Hepatocyte (in vitro differentiated cells): ENCODE results near the gene ADCY9. TPM values are rescaled to one million over a fixed set of nuclear protein-coding genes. Genes with fewer than 3 reads are reported as not detected.

Experiments
- DNase-seq: peaks from one replicate; pipeline ENCODE4 v3.0.0-alpha.2; 2016; ENCODE audit warnings: low spot score
- H2AFZ ChIP-seq: fragments of 200-600 bp; sonication (generic); 2 replicates; pipeline ENCODE4 v1.6.0; 2016; ENCODE audit warnings: antibody characterized with exemption, mild to moderate bottlenecking
- H3K27ac ChIP-seq: fragments of 200-600 bp; sonication (generic); 2 replicates; pipeline ENCODE4 v1.5.1; 2016; ENCODE audit warnings: mild to moderate bottlenecking
- H3K27me3 ChIP-seq: fragments of 200-600 bp; sonication (generic); 2 replicates; pipeline ENCODE4 v1.6.1; 2016
- H3K36me3 ChIP-seq: fragments of 200-600 bp; sonication (generic); replicated peaks from 2 replicates; pipeline ENCODE4 v1.5.1; 2016; ENCODE audit warnings: low read depth; ENCODE audit not compliant: insufficient read depth
- H3K4me1 ChIP-seq: fragments of 200-600 bp; sonication (generic); 2 replicates; pipeline ENCODE4 v1.5.1; 2016; ENCODE audit warnings: mild to moderate bottlenecking, moderate library complexity; ENCODE audit not compliant: insufficient read depth
- H3K4me2 ChIP-seq: fragments of 200-600 bp; sonication (generic); 2 replicates; pipeline ENCODE4 v1.6.0; 2016
- H3K4me3 ChIP-seq: fragments of 200-600 bp; sonication (generic); 2 replicates; pipeline ENCODE4 v1.5.1; 2016; ENCODE audit warnings: mild to moderate bottlenecking
- H3K79me2 ChIP-seq: fragments of 200-600 bp; sonication (generic); 2 replicates; pipeline ENCODE4 v1.6.0; 2017; ENCODE audit warnings: mild to moderate bottlenecking
- H3K9me2 ChIP-seq: fragments of 200-600 bp; sonication (generic); replicated peaks from 2 replicates; pipeline ENCODE4 v1.6.0; 2017; ENCODE audit warnings: mild to moderate bottlenecking; ENCODE audit not compliant: insufficient read depth
- H3K9me3 ChIP-seq: fragments of 200-600 bp; sonication (generic); 2 replicates; pipeline ENCODE4 v1.5.1; 2016; ENCODE audit warnings: low read depth, mild to moderate bottlenecking
- H4K20me1 ChIP-seq: fragments of 200-600 bp; sonication (generic); 2 replicates; pipeline ENCODE4 v1.6.0; 2016; ENCODE audit warnings: mild to moderate bottlenecking; ENCODE audit not compliant: insufficient read depth, poor library complexity, severe bottlenecking
- CTCF ChIP-seq: fragments of 200-600 bp; sonication (generic); IDR thresholded peaks from 2 replicates; pipeline ENCODE4 v1.5.1; 2016; ENCODE audit warnings: antibody characterized with exemption, mild to moderate bottlenecking; ENCODE audit not compliant: poor library complexity
- EZH2 ChIP-seq: fragments of 200-600 bp; sonication (generic); IDR thresholded peaks from 2 replicates; pipeline ENCODE4 v1.6.1; 2016; ENCODE audit warnings: antibody characterized with exemption, mild to moderate bottlenecking, borderline replicate concordance
- EZH2phosphoT487 ChIP-seq: fragments of 200-600 bp; sonication (generic); IDR thresholded peaks from one replicate; pipeline ENCODE4 v1.6.1; 2018; ENCODE audit warnings: antibody characterized with exemption, mild to moderate bottlenecking, low read depth, moderate library complexity; ENCODE audit not compliant: unreplicated experiment, severe bottlenecking
- WGBS: methylation state at CpG from one replicate; pipeline ENCODE4 v1.1.6; 2016; ENCODE audit warnings: low lambda C conversion rate; ENCODE audit errors: missing lambda C conversion rate; 5-methylcytosine and 5-hydroxymethylcytosine counted together
- polyA plus RNA-seq: library from polyadenylated mRNA; unstranded; fragments of >200 nt; fragmentation: Nextera tagmentation; extraction: Ambion mirVana; gene quantifications from 2 replicates; pipeline ENCODE4 v1.2.1, GENCODE V29; 2016
- total RNA-seq: library from RNA; depleted of rRNA; stranded (reverse); fragments of >200 nt; gene quantifications from 2 replicates; pipeline ENCODE4 v1.2.3, GENCODE V29; 2014

Gene ADCY9
- total and polyA plus RNA-seq, 2 experiments from 2014 or later, result 12.0 to 15.9 TPM

DNA sequence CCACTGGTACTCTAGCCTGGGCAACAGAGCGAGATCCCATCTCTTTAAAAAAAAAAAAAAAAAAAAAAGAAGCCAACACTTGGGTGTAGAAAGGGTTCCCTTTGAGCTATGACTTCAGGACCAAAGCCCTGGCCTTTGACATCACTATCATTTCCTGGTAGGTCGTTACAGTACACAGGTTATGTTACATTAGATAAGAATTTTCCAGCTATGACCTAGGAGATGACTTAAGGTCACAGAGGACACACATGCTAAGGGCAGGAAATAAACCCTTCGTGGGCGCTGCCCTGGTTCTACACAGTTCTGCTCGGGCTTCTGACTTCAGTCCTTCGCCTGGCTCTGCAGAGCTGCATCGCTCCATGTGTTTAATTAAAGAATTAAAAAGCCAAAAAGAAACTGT lies 112.0 kb downstream of the ADCY9 start:
- Histone ChIP-seq H3K4me1 (peaks cover 8% of the 10 kb centered on the region), H3K4me2 (no peak overlapping the region), H3K9me3 (no peaks in the 10 kb centered on the region), H4K20me1 (no peaks in the 10 kb centered on the region), H2AFZ (no peak overlapping the region), H3K9me2 (no peaks in the 10 kb centered on the region), H3K79me2 (peaks cover 3% of the 10 kb centered on the region), H3K27me3 (no peaks in the 10 kb centered on the region), H3K36me3 (no peaks in the 10 kb centered on the region), H3K27ac (no peak overlapping the region), H3K4me3 (no peak overlapping the region)
- TF ChIP-seq EZH2phosphoT487 (no peak), EZH2 (no peak), CTCF (no peak)
- 93% methylated on average over 7 of the region's 7 CpGs for WGBS
- DNase-seq, result no peak

- Histone ChIP-seq H3K79me2 (peaks cover 3% of the 10 kb centered on the region), H3K27ac (no peak overlapping the region), H3K9me3 (no peaks in the 10 kb centered on the region), H3K4me3 (no peak overlapping the region), H3K9me2 (no peaks in the 10 kb centered on the region), H3K36me3 (no peaks in the 10 kb centered on the region), H3K4me1 (peaks cover 13% of the 10 kb centered on the region), H3K27me3 (no peaks in the 10 kb centered on the region), H4K20me1 (no peaks in the 10 kb centered on the region), H2AFZ (no peak overlapping the region), H3K4me2 (no peak overlapping the region)
- 97% methylated on average over 11 of the region's 11 CpGs for WGBS
- DNase-seq, result no peak
- no peak for TF ChIP-seq CTCF
Observed at GRCh38 chr16:4003576-4003975, 112.7 kb downstream of the ADCY9 start.

DNA sequence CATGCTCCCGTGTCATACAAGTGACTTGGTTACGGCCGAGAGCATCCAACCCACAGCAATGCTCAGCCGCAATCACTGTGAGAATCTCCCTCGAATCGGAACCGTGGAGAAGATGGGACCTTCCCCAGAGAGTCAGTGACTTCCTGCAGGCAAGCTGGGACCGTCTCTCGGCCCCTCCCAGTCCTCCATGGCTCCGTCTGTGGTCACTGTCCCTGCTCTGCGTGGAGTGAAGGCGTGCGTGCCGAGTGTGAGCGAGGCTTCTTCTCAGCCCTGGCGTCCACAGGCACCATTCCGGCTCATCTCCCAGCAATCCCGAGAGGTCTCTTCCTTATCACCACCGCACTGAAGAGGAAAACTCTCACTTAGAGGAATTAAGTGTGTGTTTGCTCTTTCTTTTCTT lies 113.1 kb downstream of the ADCY9 start:
- no peaks in the 10 kb centered on the region for H3K27me3 ChIP-seq
- TF ChIP-seq EZH2 (no peak), EZH2phosphoT487 (no peak), CTCF (no peak)
- H3K4me1 ChIP-seq, result peaks cover 13% of the 10 kb centered on the region
- 86% methylated on average over 19 of the region's 19 CpGs for WGBS
- H3K4me3 ChIP-seq, result no peak overlapping the region
- H3K9me2 ChIP-seq, result no peaks in the 10 kb centered on the region
- no peaks in the 10 kb centered on the region for H3K36me3 ChIP-seq
- no peak overlapping the region for H3K27ac ChIP-seq
- no peak for DNase-seq
- H3K9me3 ChIP-seq, result no peaks in the 10 kb centered on the region
- H3K79me2 ChIP-seq, result peaks cover 3% of the 10 kb centered on the region
- no peaks in the 10 kb centered on the region for H4K20me1 ChIP-seq
- H3K4me2 ChIP-seq, result no peak overlapping the region
- H2AFZ ChIP-seq, result no peak overlapping the region

DNA sequence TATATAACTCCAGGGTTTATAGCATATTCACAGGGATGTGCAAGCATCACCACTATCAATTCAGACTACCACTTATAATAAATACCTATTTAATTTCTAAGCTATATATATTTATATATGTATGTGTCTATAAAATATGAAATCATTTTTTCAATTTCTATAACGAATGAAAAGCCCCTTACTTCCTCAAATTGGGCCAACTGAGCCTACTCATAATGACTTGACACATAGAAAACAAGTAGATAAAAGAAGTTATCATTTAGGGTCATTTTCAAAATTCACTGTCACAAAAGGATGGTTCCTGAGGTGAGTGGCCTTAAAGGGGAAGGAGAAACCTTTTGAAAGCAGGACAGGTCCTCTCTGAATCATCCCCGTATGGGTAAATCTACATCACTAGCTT lies 114.1 kb downstream of the ADCY9 start:
- Histone ChIP-seq H3K4me2 (no peak overlapping the region), H3K36me3 (no peaks in the 10 kb centered on the region), H3K9me2 (no peaks in the 10 kb centered on the region), H2AFZ (no peak overlapping the region), H3K4me1 (peaks cover 13% of the 10 kb centered on the region), H3K9me3 (no peaks in the 10 kb centered on the region), H3K27ac (no peak overlapping the region), H4K20me1 (no peaks in the 10 kb centered on the region), H3K4me3 (no peak overlapping the region), H3K27me3 (no peaks in the 10 kb centered on the region), H3K79me2 (peaks cover 3% of the 10 kb centered on the region)
- 97% methylated on average over 2 of the region's 2 CpGs for WGBS
- TF ChIP-seq CTCF, result no peak
- TF ChIP-seq EZH2, result no peak
- TF ChIP-seq EZH2phosphoT487, result no peak
- DNase-seq, result no peak
